Endothelial cell of umbilical vein (primary cell): Measurements from ENCODE around the gene GPR183. TPM values are rescaled to one million over a fixed set of nuclear protein-coding genes. Genes with fewer than 3 reads are reported as not detected.

Experiments used
- BruUV-seq: library from RNA; stranded (reverse); fragments of 400-500 nt; replicated peaks from 2 replicates; lab custom pipeline; 2021; lab: Mats Ljungman, UMichigan
- CTCF ChIA-PET: fragments of 300-600, 350-600 bp; sonication (Branson Sonifier 250); formaldehyde crosslinking; loops from one replicate; lab custom pipeline; 2021; ENCODE audit warnings: antibody characterized with exemption, inconsistent platforms; lab: Charles Lee
- POLR2A ChIA-PET: fragments of 300-600, 350-600 bp; sonication (Branson Sonifier 250); formaldehyde crosslinking; loops from one replicate; lab custom pipeline; 2021; ENCODE audit warnings: antibody characterized with exemption, inconsistent platforms; lab: Charles Lee
- DNase-seq: peaks from one replicate; pipeline ENCODE4 v3.0.0-alpha.2; 2011; ENCODE audit warnings: low read depth, low spot score
- FAIRE-seq: peaks from 2 replicates; lab custom pipeline; 2011; peaks lifted over from hg19 to GRCh38; lab: Jason Lieb, UNC
- H2AFZ ChIP-seq: 2 replicates; pipeline ENCODE4 v1.6.0; 2012; ENCODE audit warnings: low read depth, low read length, control low read depth, inconsistent platforms
- H3K27ac ChIP-seq: 2 replicates; pipeline ENCODE4 v1.5.1; 2011; ENCODE audit warnings: low read depth, mild to moderate bottlenecking, control low read depth, low read length, moderate library complexity; ENCODE audit not compliant: insufficient read depth
- H3K27me3 ChIP-seq, 2 experiments: 2 replicates each; pipeline versions ENCODE4 v1.6.0 to v1.6.1; 2011; ENCODE audit warnings: low read length in 2 of 2, mixed read lengths in 1 of 2; ENCODE audit not compliant: control insufficient read depth in 2 of 2, insufficient read depth in 2 of 2
- H3K36me3 ChIP-seq, 2 experiments: 2 replicates in 1 of 2; 3 replicates in 1 of 2; pipeline ENCODE4 v1.5.1; 2011; ENCODE audit warnings: low read length in 2 of 2, mild to moderate bottlenecking in 1 of 2, moderate library complexity in 1 of 2; ENCODE audit not compliant: control insufficient read depth in 2 of 2, insufficient read depth in 2 of 2; ENCODE audit errors: extremely low read depth in 1 of 2
- H3K4me1 ChIP-seq: 3 replicates; pipeline ENCODE4 v1.5.1; 2011; ENCODE audit warnings: mild to moderate bottlenecking, low read length; ENCODE audit not compliant: control insufficient read depth, insufficient read depth; ENCODE audit errors: extremely low read depth
- H3K4me2 ChIP-seq: 2 replicates; pipeline ENCODE4 v1.6.1; 2011; ENCODE audit warnings: low read length, control low read depth, mixed read lengths; ENCODE audit not compliant: insufficient read depth
- H3K4me3 ChIP-seq, 3 experiments: fragments of 200-600 bp in 1 of 3; sonication (generic), shearing (Covaris generic) in 1 of 3; replicated peaks in 1 of 3; 2 replicates each; pipeline ENCODE4 v1.5.1; 2011 to 2016; ENCODE audit warnings: control low read depth in 3 of 3, low read length in 3 of 3, mild to moderate bottlenecking in 2 of 3, inconsistent platforms in 1 of 3, low read depth in 1 of 3, moderate library complexity in 1 of 3; ENCODE audit not compliant: insufficient read depth in 1 of 3
- H3K79me2 ChIP-seq: 2 replicates; pipeline ENCODE4 v1.6.0; 2012; ENCODE audit warnings: low read length, inconsistent platforms; ENCODE audit not compliant: control insufficient read depth, insufficient read depth
- H3K9ac ChIP-seq: replicated peaks from 2 replicates; pipeline ENCODE3; 2011; ENCODE audit warnings: low read length, control low read depth; ENCODE audit not compliant: insufficient read depth; ENCODE audit errors: extremely low read depth
- H3K9me1 ChIP-seq: replicated peaks from 3 replicates; pipeline ENCODE4 v1.6.0; 2011; ENCODE audit warnings: mild to moderate bottlenecking, low read length; ENCODE audit not compliant: control insufficient read depth, insufficient read depth; ENCODE audit errors: extremely low read depth
- H3K9me3 ChIP-seq: replicated peaks from 2 replicates; pipeline ENCODE4 v1.5.1; 2012; ENCODE audit warnings: low read length, inconsistent platforms; ENCODE audit not compliant: control insufficient read depth, insufficient read depth
- H4K20me1 ChIP-seq: replicated peaks from 2 replicates; pipeline ENCODE3; 2011; ENCODE audit warnings: mild to moderate bottlenecking, low read length; ENCODE audit not compliant: control insufficient read depth, insufficient read depth; ENCODE audit errors: extremely low read depth
- CTCF ChIP-seq, 2 donors: IDR thresholded peaks; 1 replicate in 1 of 2; 2 replicates in 1 of 2; pipeline ENCODE4 v1.5.1; 2011; ENCODE audit warnings: low read length in 2 of 2, mild to moderate bottlenecking in 2 of 2, moderate library complexity in 2 of 2, control low read depth in 1 of 2, inconsistent platforms in 1 of 2, low read depth in 1 of 2; ENCODE audit not compliant: insufficient read depth in 1 of 2; ENCODE audit errors: extremely low read depth in 1 of 2
- EZH2 ChIP-seq: IDR thresholded peaks from 2 replicates; pipeline ENCODE4 v1.6.1; 2012; ENCODE audit warnings: borderline replicate concordance, low read depth, mild to moderate bottlenecking, moderate library complexity, low read length, inconsistent platforms; ENCODE audit not compliant: severe bottlenecking
- FOS ChIP-seq: IDR thresholded peaks from 2 replicates; pipeline ENCODE4 v1.6.1; 2011; ENCODE audit warnings: mild to moderate bottlenecking, low read length, moderate library complexity, borderline replicate concordance; ENCODE audit not compliant: insufficient read depth
- GATA2 ChIP-seq: IDR thresholded peaks from 2 replicates; pipeline ENCODE4 v1.7.0; 2011; ENCODE audit warnings: low read depth, mild to moderate bottlenecking, moderate library complexity, mixed read lengths, low read length; ENCODE audit not compliant: insufficient read length, insufficient read depth
- JUN ChIP-seq: IDR thresholded peaks from 2 replicates; pipeline ENCODE4 v1.6.1; 2011; ENCODE audit warnings: borderline replicate concordance, low read depth; ENCODE audit not compliant: insufficient read length, insufficient read depth
- MAX ChIP-seq: IDR thresholded peaks from 2 replicates; pipeline ENCODE4 v1.6.1; 2011; ENCODE audit not compliant: insufficient read depth, insufficient read length
- MYC ChIP-seq: IDR thresholded peaks from one replicate; pipeline ENCODE4 v1.6.1; 2011; ENCODE audit warnings: mild to moderate bottlenecking, low read depth, low read length
- POLR2A ChIP-seq: IDR thresholded peaks from 2 replicates; pipeline ENCODE4 v1.6.1; 2012; ENCODE audit warnings: low read depth, mild to moderate bottlenecking, control low read depth, low read length
- POLR2AphosphoS5 ChIP-seq: IDR thresholded peaks from 2 replicates; pipeline ENCODE4 v1.6.1; 2012; ENCODE audit warnings: low read depth, mild to moderate bottlenecking, control low read depth, low read length, moderate library complexity; ENCODE audit not compliant: insufficient read depth
- dilution Hi-C: fragments of 300-500 bp; cut with MboI; formaldehyde crosslinking; loops from one replicate; pipeline ENCODE4 v1.15.0; 2019; ENCODE audit warnings: low sequenced_read_pairs; ENCODE audit not compliant: extremely low pct_ligation_motif_present
- intact Hi-C: fragments of 100-400 bp; cut with micrococcal nuclease; formaldehyde crosslinking; loops from one replicate; pipeline ENCODE4 v1.10.0; 2022
- polyA plus RNA-seq, 4 experiments: library from polyadenylated mRNA; depleted of rRNA in 3 of 4; stranded (reverse) in 3 of 4; unstranded in 1 of 4; fragments of >200 nt; gene quantifications; 2 replicates each; pipeline versions ENCODE4 v1.2.1 to v1.2.3, GENCODE V29; 2011 to 2012; ENCODE audit warnings: missing spikeins in 1 of 4
- total RNA-seq: library from RNA; stranded (reverse); gene quantifications from 2 replicates; pipeline ENCODE4 v1.2.3, GENCODE V29; 2021

Gene GPR183
- total and polyA plus RNA-seq, 2 donors (not counting 3 experiments of a cell fraction or from before 2014, with no cell fraction given) = 0.23 TPM; not detected in 1

GRCh38 chr13:99282264-99283231 lies 24.7 kb downstream of the GPR183 start:
- Histone ChIP-seq H2AFZ (no peak overlapping the region), H3K9me1 (no peaks in the 10 kb centered on the region), H3K4me1 (no peaks in the 10 kb centered on the region), H3K4me2 (no peak overlapping the region), H3K27me3 (no peaks in the 10 kb centered on the region), H4K20me1 (no peaks in the 10 kb centered on the region), H3K9me3 (no peaks in the 10 kb centered on the region), H3K79me2 (no peaks in the 10 kb centered on the region), H3K4me3 (no peak overlapping the region), H3K27ac (no peak overlapping the region), H3K9ac (no peak overlapping the region), H3K36me3 (no peaks in the 10 kb centered on the region)
- intact Hi-C loops = no loop called here
- no peak for DNase-seq
- dilution Hi-C loops = no loop called here
- TF ChIP-seq MAX (no peak), CTCF (IDR thresholded peaks at IDR 0.05; ENCODE audit: extremely low read depth in 1 of 2, insufficient read depth in 1 of 2, low read depth in 1 of 2, low read length in 2 of 2) (no peak), MYC (no peak), POLR2A (no peak), POLR2AphosphoS5 (no peak), FOS (no peak), EZH2 (no peak), GATA2 (no peak), JUN (no peak)
- no TSS peak for BruUV-seq
- FAIRE-seq = peak; percentile 54
- ChIA-PET POLR2A (no interaction called here), CTCF (interaction anchor here (0.8 to 2.2 kb wide), 2 partner anchors 13 to 154 kb away, joined by 3 to 10 read pairs; no protein-coding TSS in a partner anchor)
